GM12801 (cell line): Measurements from ENCODE around the gene SOCS7.

Source experiments
- CTCF ChIP-seq: IDR thresholded peaks from one replicate; pipeline ENCODE4 v1.5.1; 2011; ENCODE audit warnings: control low read depth; ENCODE audit not compliant: insufficient read length; ENCODE audit errors: extremely low read depth

Gene SOCS7

GRCh38 chr17:38330941-38331411 is 20.7 kb upstream of the SOCS7 start:
- no peak for TF ChIP-seq CTCF

DNA sequence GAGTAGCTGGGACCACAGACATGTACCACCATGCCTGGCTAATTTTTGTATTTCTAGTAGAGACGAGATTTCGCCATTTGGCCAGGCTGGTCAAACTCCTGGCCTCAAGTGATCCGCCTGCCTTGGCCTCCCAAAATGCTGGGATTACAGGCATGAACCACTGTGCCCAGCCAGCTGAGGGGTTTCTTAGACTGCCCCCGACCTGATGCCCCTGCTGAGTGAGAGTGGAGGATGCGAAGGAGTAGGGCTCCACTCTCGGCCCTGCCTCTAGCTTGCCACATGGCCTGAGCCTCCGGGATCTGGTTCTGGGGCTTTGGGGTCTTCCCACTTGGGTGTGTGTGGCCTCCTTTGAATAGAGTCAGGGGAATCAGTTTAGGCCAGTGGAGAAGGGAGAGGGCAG is 18.9 kb upstream of the SOCS7 start:
- TF ChIP-seq CTCF: no peak

DNA sequence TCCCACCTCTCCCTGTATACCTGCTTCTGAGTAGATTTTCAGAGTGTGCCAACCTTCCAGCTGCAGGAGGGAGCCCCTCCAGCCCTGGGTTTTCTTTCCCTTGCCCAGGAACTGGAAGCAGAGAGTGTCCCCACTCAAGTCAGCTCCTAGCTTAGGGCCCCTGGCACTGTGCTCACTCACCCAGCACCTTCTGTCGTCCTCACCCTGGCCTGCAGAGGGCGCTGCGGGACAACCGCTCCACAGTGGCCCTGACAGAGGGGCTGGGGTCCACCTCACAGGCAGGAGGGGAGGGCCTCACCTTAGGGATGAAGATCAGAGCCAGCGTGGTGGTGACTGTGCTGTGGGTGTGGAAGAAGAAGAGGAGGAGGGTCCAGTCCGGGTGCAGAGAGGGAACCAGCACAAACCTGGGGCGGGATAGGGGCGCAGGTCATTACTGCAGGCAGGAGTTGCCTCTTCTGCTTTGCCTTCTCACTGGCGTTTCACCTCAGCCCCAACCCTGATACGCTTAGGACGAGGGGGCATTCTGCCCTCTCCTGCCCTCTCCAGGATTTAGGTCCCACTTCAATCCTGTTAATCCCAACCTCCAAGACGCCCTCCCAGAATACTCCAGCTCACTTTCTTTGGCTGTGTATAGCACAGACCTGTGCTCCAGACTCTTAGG is 17.9 kb upstream of the SOCS7 start:
- no peak for TF ChIP-seq CTCF

GRCh38 chr17:38334480-38335364 is 16.9 kb upstream of the SOCS7 start:
- no peak for TF ChIP-seq CTCF

GRCh38 chr17:38336838-38337237 is 14.8 kb upstream of the SOCS7 start:
- TF ChIP-seq CTCF: no peak

GRCh38 chr17:38338053-38338452 is 13.6 kb upstream of the SOCS7 start:
- no peak for TF ChIP-seq CTCF

- TF ChIP-seq CTCF: no peak
Measured at GRCh38 chr17:38338535-38338934, 13.1 kb upstream of the SOCS7 start.
